ENCODE measurements around the gene CLEC1A. TPM values are rescaled to one million over a fixed set of nuclear protein-coding genes. Genes with fewer than 3 reads are reported as not detected.
A peak's percentile ranks its signal among the peaks of the same experiment; 100 is the strongest.

CLEC1A gene
- total and polyA plus RNA-seq, 2 donors (not counting 3 experiments of a cell fraction or from before 2014, with no cell fraction given) = 22.0 to 24.2 TPM

DNA sequence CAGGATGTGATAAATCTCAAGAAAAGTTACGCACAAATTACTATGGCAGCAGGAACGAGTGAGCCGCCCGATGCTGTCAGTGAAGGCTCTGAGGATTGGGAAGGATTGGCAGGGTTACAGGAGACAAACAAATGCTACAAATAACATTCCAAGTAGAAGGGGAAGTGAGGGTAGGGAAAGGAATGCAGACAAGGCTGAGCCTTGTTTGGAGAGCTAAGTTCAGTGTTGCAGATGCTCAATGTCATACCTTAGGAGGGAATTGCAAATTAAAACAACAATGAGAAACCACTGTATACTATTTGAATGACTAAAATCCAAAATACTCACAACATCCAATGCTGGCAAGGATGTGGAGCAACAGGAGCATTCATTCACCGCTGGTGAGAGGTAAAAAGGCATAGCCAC lies 67.0 kb downstream of the CLEC1A start:
- Histone ChIP-seq H3K4me1 (ENCODE audit: control insufficient read depth, extremely low read depth, insufficient read depth, low read length) (peaks cover 38% of the 10 kb centered on the region), H3K9ac (replicated peaks; ENCODE audit: extremely low read depth, insufficient read depth, low read length) (peak overlapping the region; percentile 63), H2AFZ (ENCODE audit: low read depth, low read length) (no peak overlapping the region), H3K79me2 (ENCODE audit: control insufficient read depth, insufficient read depth, low read length) (no peaks in the 10 kb centered on the region), H3K36me3 (ENCODE audit: control insufficient read depth in 2 of 2, extremely low read depth in 1 of 2, insufficient read depth in 2 of 2, low read length in 2 of 2) (no peaks in the 10 kb centered on the region), H3K9me3 (replicated peaks; ENCODE audit: control insufficient read depth, insufficient read depth, low read length) (no peaks in the 10 kb centered on the region), H3K4me3 (replicated peaks in 1 of 3; ENCODE audit: insufficient read depth in 1 of 3, low read depth in 1 of 3, low read length in 3 of 3) (no peak overlapping the region), H3K27me3 (ENCODE audit: control insufficient read depth in 2 of 2, insufficient read depth in 2 of 2, low read length in 2 of 2) (no peaks in the 10 kb centered on the region), H3K9me1 (replicated peaks; ENCODE audit: control insufficient read depth, extremely low read depth, insufficient read depth, low read length) (no peaks in the 10 kb centered on the region), H4K20me1 (replicated peaks; ENCODE audit: control insufficient read depth, extremely low read depth, insufficient read depth, low read length) (no peaks in the 10 kb centered on the region), H3K4me2 (ENCODE audit: insufficient read depth, low read length) (no peak overlapping the region), H3K27ac (ENCODE audit: insufficient read depth, low read depth, low read length) (peak overlapping the region; percentile 99)
- ChIA-PET CTCF (interaction anchor here (0.6 to 4.0 kb wide), 11 partner anchors 11 to 281 kb away, joined by 3 to 59 read pairs (median 5); partner anchors contain the start of genes CLEC12B, CLEC1A and GABARAPL1), POLR2A (interaction anchor here (1.2 to 1.7 kb wide), 3 partner anchors 36 to 181 kb away, joined by 3 to 15 read pairs (median 5); partner anchors contain the start of genes CLEC1A and GABARAPL1)
- peak; percentile 88 for FAIRE-seq
- intact Hi-C loops (cut with micrococcal nuclease) = loop anchor here (1.0 to 10.0 kb wide), 11 partner anchors 14 to 641 kb away; partner anchors contain the start of genes CLEC1A, CLEC2B, GABARAPL1 and STYK1
- BruUV-seq (replicated peaks) = no TSS peak
- DNase-seq (ENCODE audit: low read depth, low spot score) = peak; percentile 99
- TF ChIP-seq POLR2AphosphoS5 (IDR thresholded peaks at IDR 0.05; ENCODE audit: insufficient read depth, low read depth, low read length) = peak; percentile 61
- TF ChIP-seq EZH2 (IDR thresholded peaks at IDR 0.05; ENCODE audit: borderline replicate concordance, low read depth, low read length, severe bottlenecking) = no peak
- peak; percentile 19 for TF ChIP-seq GATA2 (IDR thresholded peaks at IDR 0.05; ENCODE audit: insufficient read depth, insufficient read length, low read depth, low read length)
- TF ChIP-seq, protein P1, sequence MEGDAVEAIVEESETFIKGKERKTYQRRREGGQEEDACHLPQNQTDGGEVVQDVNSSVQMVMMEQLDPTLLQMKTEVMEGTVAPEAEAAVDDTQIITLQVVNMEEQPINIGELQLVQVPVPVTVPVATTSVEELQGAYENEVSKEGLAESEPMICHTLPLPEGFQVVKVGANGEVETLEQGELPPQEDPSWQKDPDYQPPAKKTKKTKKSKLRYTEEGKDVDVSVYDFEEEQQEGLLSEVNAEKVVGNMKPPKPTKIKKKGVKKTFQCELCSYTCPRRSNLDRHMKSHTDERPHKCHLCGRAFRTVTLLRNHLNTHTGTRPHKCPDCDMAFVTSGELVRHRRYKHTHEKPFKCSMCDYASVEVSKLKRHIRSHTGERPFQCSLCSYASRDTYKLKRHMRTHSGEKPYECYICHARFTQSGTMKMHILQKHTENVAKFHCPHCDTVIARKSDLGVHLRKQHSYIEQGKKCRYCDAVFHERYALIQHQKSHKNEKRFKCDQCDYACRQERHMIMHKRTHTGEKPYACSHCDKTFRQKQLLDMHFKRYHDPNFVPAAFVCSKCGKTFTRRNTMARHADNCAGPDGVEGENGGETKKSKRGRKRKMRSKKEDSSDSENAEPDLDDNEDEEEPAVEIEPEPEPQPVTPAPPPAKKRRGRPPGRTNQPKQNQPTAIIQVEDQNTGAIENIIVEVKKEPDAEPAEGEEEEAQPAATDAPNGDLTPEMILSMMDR (IDR thresholded peaks at IDR 0.05; ENCODE audit: extremely low read depth in 1 of 2, insufficient read depth in 1 of 2, low read depth in 1 of 2, low read length in 2 of 2) = no peak
- peak; percentile 86 for TF ChIP-seq JUN (IDR thresholded peaks at IDR 0.05; ENCODE audit: borderline replicate concordance, insufficient read depth, insufficient read length, low read depth)
- TF ChIP-seq FOS (IDR thresholded peaks at IDR 0.05; ENCODE audit: borderline replicate concordance, insufficient read depth, low read length) = peak; percentile 26
- dilution Hi-C loops (cut with MboI; ENCODE audit: extremely low pct_ligation_motif_present, low sequenced_read_pairs) = no loop called here

Measured in endothelial cell of umbilical vein (primary cell).